CD4-positive, alpha-beta T cell (primary cell): ENCODE data around the gene APLP1. TPM values are rescaled to one million over a fixed set of nuclear protein-coding genes. Genes with fewer than 3 reads are reported as not detected.
A peak's percentile ranks its signal among the peaks of the same experiment; 100 is the strongest.

ENCODE experiments used
- ATAC-seq: fragments of 200-7000 bp; cut with Tn5 transposase; one replicate; pipeline ENCODE4 v1.10.0; 2022; ENCODE audit warnings: mild to moderate bottlenecking; ENCODE audit not compliant: poor library complexity
- CTCF ChIA-PET: fragments of 350-600 bp; sonication (Branson Sonifier 250); formaldehyde crosslinking; loops from one replicate; lab custom pipeline; 2021; ENCODE audit warnings: antibody characterized with exemption, inconsistent platforms; lab: Charles Lee
- POLR2A ChIA-PET: fragments of 350-600 bp; sonication (Branson Sonifier 250); formaldehyde crosslinking; loops from one replicate; lab custom pipeline; 2021; ENCODE audit warnings: antibody characterized with exemption, inconsistent platforms; lab: Charles Lee
- DNase-seq, 14 experiments: peaks; one replicate each; pipeline ENCODE4 v3.0.0-alpha.2; 2013 to 2020; ENCODE audit warnings: mixed read lengths in 2 of 14
- H3K27ac ChIP-seq, 2 donors: one replicate each; pipeline versions ENCODE4 v1.5.1 to v1.7.0; 2013; ENCODE audit warnings: low read length in 2 of 2, low read depth in 1 of 2, mild to moderate bottlenecking in 1 of 2
- H3K27me3 ChIP-seq, 2 experiments: 1 replicate in 1 of 2; 2 replicates in 1 of 2; pipeline versions ENCODE4 v1.6.1 to v1.7.0; 2013; ENCODE audit warnings: low read length in 2 of 2, control low read depth in 1 of 2, mild to moderate bottlenecking in 1 of 2, moderate library complexity in 1 of 2; ENCODE audit not compliant: insufficient read depth in 2 of 2, control insufficient read depth in 1 of 2
- H3K36me3 ChIP-seq: one replicate; pipeline ENCODE4 v1.6.1; 2013; ENCODE audit warnings: low read length, control low read depth; ENCODE audit not compliant: insufficient read depth
- H3K4me1 ChIP-seq: one replicate; pipeline ENCODE4 v1.6.1; 2013; ENCODE audit warnings: low read length, control low read depth; ENCODE audit not compliant: insufficient read depth
- H3K4me3 ChIP-seq: one replicate; pipeline ENCODE4 v1.5.1; 2013; ENCODE audit warnings: mild to moderate bottlenecking, low read length, moderate library complexity
- H3K9me3 ChIP-seq, 2 experiments: 1 replicate in 1 of 2; 2 replicates in 1 of 2; pipeline versions ENCODE4 v1.6.1 to v1.7.0; 2013; ENCODE audit warnings: low read length in 2 of 2, mild to moderate bottlenecking in 2 of 2, control low read depth in 1 of 2, moderate library complexity in 1 of 2; ENCODE audit not compliant: control insufficient read depth in 1 of 2, insufficient read depth in 1 of 2
- H3K27ac Mint-ChIP-seq: one replicate; pipeline ENCODE4 v1.8.0; 2020; ENCODE audit warnings: mixed read lengths
- H3K27me3 Mint-ChIP-seq: one replicate; pipeline ENCODE4 v1.8.0; 2021; ENCODE audit warnings: mixed read lengths
- H3K36me3 Mint-ChIP-seq: one replicate; pipeline ENCODE4 v1.8.0; 2021; ENCODE audit warnings: low read depth, mixed read lengths
- H3K4me1 Mint-ChIP-seq: one replicate; pipeline ENCODE4 v1.8.0; 2021; ENCODE audit warnings: low read depth, mixed read lengths
- H3K4me3 Mint-ChIP-seq: one replicate; pipeline ENCODE4 v1.8.0; 2020; ENCODE audit warnings: mild to moderate bottlenecking, mixed read lengths
- H3K9me3 Mint-ChIP-seq: one replicate; pipeline ENCODE4 v1.8.0; 2020; ENCODE audit warnings: mixed read lengths
- intact Hi-C, 2 experiments: fragments of 100-400 bp; cut with DNase I in 1 of 2; cut with micrococcal nuclease in 1 of 2; formaldehyde crosslinking; loops; one replicate each; pipeline versions ENCODE4 v1.15.1 to v1.9.0; 2023 to 2025; cut with DNase I, micrococcal nuclease
- total RNA-seq, 174 experiments: library from RNA in 2 of 174; stranded (reverse) in 2 of 174; gene quantifications; one replicate each; pipeline ENCODE4 v1.2.3 and lab custom pipeline; 2021 to 2026
- TF ChIP-seq, protein P1 (sequence below): fragments of 200-600 bp; IDR thresholded peaks from one replicate; pipeline ENCODE4 v1.8.0; 2022; ENCODE audit warnings: antibody characterized with exemption, mild to moderate bottlenecking

APLP1 gene
- total RNA-seq, 2 experiments from 2014 or later: not detected

DNA sequence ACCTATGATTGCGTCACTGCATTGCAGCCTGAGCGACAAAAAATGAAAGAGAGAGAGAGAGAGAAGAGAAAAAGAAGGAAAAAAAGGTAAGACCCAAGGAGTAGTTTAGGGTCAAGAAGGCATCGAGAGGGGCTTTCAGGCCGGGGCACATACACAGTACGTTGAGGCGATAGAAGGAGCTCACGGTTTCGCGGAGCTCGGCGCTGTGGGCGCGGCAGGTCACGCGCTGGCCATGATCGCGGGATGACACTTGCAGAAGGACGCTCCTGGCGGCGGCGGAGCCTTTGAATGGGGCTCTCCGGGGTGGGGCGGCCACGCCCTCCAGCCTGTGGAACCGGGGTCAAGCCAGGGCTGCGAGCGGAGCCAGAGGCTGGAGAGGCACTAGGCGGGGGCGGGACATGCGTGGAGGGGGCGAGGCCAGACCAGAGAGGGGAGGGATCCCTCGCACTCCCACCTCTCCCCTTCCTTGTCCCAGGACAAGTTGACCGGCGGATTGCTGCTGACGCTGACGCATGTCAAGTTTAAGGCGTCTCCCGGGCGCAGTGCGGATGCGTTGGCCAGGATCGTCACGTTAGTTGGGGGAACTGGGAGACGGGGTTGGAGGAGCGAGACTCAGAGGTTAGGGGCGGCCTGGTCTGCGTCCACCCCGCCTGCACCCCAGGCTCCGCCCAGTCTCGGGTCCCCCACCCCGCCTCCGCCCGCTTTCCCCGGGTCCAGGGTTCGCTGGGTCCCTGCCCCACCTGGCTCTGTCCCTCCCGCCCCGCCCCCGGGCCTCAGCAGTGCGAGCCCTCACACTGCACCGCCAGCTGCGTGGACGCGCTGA, 22.9 kb upstream of the APLP1 start:
- H3K27ac ChIP-seq: no peak overlapping the region
- TF ChIP-seq, protein P1, sequence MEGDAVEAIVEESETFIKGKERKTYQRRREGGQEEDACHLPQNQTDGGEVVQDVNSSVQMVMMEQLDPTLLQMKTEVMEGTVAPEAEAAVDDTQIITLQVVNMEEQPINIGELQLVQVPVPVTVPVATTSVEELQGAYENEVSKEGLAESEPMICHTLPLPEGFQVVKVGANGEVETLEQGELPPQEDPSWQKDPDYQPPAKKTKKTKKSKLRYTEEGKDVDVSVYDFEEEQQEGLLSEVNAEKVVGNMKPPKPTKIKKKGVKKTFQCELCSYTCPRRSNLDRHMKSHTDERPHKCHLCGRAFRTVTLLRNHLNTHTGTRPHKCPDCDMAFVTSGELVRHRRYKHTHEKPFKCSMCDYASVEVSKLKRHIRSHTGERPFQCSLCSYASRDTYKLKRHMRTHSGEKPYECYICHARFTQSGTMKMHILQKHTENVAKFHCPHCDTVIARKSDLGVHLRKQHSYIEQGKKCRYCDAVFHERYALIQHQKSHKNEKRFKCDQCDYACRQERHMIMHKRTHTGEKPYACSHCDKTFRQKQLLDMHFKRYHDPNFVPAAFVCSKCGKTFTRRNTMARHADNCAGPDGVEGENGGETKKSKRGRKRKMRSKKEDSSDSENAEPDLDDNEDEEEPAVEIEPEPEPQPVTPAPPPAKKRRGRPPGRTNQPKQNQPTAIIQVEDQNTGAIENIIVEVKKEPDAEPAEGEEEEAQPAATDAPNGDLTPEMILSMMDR: no peak
- Mint-ChIP-seq H3K4me3 (peak overlapping the region; percentile 85), H3K9me3 (peaks cover 4% of the 10 kb centered on the region), H3K4me1 (peaks cover 19% of the 10 kb centered on the region), H3K27me3 (peaks cover 79% of the 10 kb centered on the region), H3K27ac (no peak overlapping the region), H3K36me3 (no peaks in the 10 kb centered on the region)
- H3K4me1 ChIP-seq: peaks cover 22% of the 10 kb centered on the region
- H3K4me3 ChIP-seq: peak overlapping the region; percentile 2
- ATAC-seq (peak; percentile 34), DNase-seq (peak in 1 of 14 experiments; percentile 31)
- peaks cover 0 to 54% of the 10 kb centered on the region in 2 experiments for H3K9me3 ChIP-seq
- POLR2A ChIA-PET: no interaction called here
- intact Hi-C loops: no loop called here
- CTCF ChIA-PET: no interaction called here
- no peaks in the 10 kb centered on the region for H3K36me3 ChIP-seq
- H3K27me3 ChIP-seq: peaks cover 53 to 79% of the 10 kb centered on the region in 2 experiments

DNA sequence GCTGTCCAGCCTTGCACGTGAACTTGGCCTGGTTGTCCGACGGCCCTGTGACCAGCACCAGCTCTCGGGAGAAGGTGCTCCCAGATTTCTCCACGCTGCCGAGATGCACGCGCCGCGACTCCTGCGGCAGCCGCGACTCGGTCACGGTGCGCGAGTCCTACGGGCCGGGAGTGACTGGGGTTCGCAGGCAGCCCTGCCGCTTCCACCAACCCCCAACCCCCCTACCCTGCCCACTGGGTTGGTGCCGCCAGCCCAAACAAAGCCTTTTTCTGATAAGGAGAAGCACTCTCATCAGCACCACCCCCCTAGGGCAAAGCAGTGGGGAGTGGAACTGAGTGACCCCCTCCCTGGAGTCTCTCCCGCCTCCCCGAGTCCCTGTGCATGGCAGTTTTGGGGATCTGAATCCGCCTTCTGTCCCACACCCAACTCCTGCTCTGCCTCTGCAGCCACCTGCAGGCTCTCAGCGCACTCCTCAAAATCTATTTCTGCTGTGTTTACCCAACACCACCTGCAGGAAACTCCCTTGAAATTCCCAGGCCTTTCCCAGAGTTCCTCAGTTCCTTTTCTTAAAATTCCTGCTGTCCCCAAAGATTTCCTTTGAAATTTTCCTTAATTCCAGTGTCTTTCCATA, 22.2 kb upstream of the APLP1 start:
- H3K4me3 ChIP-seq: no peak overlapping the region
- intact Hi-C loops: no loop called here
- Mint-ChIP-seq H3K4me1 (peaks cover 19% of the 10 kb centered on the region), H3K9me3 (peaks cover 4% of the 10 kb centered on the region), H3K36me3 (no peaks in the 10 kb centered on the region), H3K27me3 (peaks cover 86% of the 10 kb centered on the region), H3K4me3 (peak overlapping the region; percentile 20), H3K27ac (no peak overlapping the region)
- H3K27ac ChIP-seq: no peak overlapping the region
- ChIA-PET CTCF (no interaction called here), POLR2A (no interaction called here)
- H3K36me3 ChIP-seq: no peaks in the 10 kb centered on the region
- no peak for DNase-seq
- H3K27me3 ChIP-seq: peaks cover 57 to 86% of the 10 kb centered on the region in 2 experiments
- ATAC-seq: no peak
- TF ChIP-seq, protein P1: no peak
- peaks cover 0 to 48% of the 10 kb centered on the region in 2 experiments for H3K9me3 ChIP-seq
- H3K4me1 ChIP-seq: peaks cover 22% of the 10 kb centered on the region

DNA sequence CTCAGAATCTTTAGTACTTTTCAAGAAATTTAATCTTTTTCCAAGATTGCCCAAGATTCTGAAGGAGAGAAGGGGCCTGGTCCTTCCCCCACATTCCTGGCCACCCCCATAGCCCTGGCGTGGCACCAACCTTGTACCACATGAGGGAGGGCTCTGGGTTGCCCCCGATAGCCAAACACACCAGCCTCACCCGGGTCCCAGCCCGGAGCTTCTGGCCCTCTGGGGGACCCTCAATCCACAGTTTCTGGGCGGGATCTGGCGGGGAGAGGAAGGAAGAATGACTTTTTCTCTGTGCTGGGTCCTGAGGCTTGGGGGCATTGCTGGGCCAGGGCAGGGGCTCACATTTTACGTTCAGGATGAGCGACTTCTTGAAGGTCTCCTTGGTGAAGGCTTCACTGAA, 20.5 kb upstream of the APLP1 start:
- Mint-ChIP-seq H3K36me3 (no peaks in the 10 kb centered on the region), H3K4me1 (peaks cover 19% of the 10 kb centered on the region), H3K27ac (no peak overlapping the region), H3K4me3 (no peak overlapping the region), H3K9me3 (no peaks in the 10 kb centered on the region), H3K27me3 (peaks cover 87% of the 10 kb centered on the region)
- Histone ChIP-seq H3K4me3 (no peak overlapping the region), H3K9me3 (peaks cover 0 to 33% of the 10 kb centered on the region in 2 experiments), H3K4me1 (peaks cover 22% of the 10 kb centered on the region), H3K27me3 (peaks cover 55 to 74% of the 10 kb centered on the region in 2 experiments), H3K36me3 (no peaks in the 10 kb centered on the region), H3K27ac (no peak overlapping the region)
- no peak for ATAC-seq
- POLR2A ChIA-PET: no interaction called here
- CTCF ChIA-PET: no interaction called here
- intact Hi-C loops: no loop called here
- no peak for DNase-seq
- TF ChIP-seq, protein P1: no peak
